Measurements from ENCODE around the gene CARHSP1.
"Not testable (repeated sequence)": the region's sequence is repeated elsewhere in the genome, so short reads cannot be mapped to it uniquely, and the experiment has no call there.

Gene CARHSP1

GRCh38 chr16:8819411-8820034 lies 49.3 kb downstream of the CARHSP1 start:
- DNase-seq = no peak

GRCh38 chr16:8818504-8819270 lies 50.1 kb downstream of the CARHSP1 start:
- DNase-seq = no peak

- no peak for DNase-seq
Measured at GRCh38 chr16:8816967-8817655, 51.7 kb downstream of the CARHSP1 start.

- no peak for DNase-seq
Measured at GRCh38 chr16:8814095-8814806, 54.6 kb downstream of the CARHSP1 start.

GRCh38 chr16:8812162-8812843 lies 56.5 kb downstream of the CARHSP1 start:
- DNase-seq = no peak

GRCh38 chr16:8808613-8809353 lies 60.0 kb downstream of the CARHSP1 start:
- DNase-seq = no peak

GRCh38 chr16:8808009-8808408 lies 60.8 kb downstream of the CARHSP1 start:
- DNase-seq = no peak

GRCh38 chr16:8807189-8807588 lies 61.6 kb downstream of the CARHSP1 start:
- DNase-seq = no peak

GRCh38 chr16:8806272-8806983 lies 62.4 kb downstream of the CARHSP1 start:
- no peak for DNase-seq

- no peak for DNase-seq
Measured at GRCh38 chr16:8804313-8804712, 64.5 kb downstream of the CARHSP1 start.

GRCh38 chr16:8803733-8804132 lies 65.1 kb downstream of the CARHSP1 start:
- not testable (repeated sequence) for DNase-seq
